ENCODE measurements around the gene CD36.

- TF ChIP-seq, protein P1, sequence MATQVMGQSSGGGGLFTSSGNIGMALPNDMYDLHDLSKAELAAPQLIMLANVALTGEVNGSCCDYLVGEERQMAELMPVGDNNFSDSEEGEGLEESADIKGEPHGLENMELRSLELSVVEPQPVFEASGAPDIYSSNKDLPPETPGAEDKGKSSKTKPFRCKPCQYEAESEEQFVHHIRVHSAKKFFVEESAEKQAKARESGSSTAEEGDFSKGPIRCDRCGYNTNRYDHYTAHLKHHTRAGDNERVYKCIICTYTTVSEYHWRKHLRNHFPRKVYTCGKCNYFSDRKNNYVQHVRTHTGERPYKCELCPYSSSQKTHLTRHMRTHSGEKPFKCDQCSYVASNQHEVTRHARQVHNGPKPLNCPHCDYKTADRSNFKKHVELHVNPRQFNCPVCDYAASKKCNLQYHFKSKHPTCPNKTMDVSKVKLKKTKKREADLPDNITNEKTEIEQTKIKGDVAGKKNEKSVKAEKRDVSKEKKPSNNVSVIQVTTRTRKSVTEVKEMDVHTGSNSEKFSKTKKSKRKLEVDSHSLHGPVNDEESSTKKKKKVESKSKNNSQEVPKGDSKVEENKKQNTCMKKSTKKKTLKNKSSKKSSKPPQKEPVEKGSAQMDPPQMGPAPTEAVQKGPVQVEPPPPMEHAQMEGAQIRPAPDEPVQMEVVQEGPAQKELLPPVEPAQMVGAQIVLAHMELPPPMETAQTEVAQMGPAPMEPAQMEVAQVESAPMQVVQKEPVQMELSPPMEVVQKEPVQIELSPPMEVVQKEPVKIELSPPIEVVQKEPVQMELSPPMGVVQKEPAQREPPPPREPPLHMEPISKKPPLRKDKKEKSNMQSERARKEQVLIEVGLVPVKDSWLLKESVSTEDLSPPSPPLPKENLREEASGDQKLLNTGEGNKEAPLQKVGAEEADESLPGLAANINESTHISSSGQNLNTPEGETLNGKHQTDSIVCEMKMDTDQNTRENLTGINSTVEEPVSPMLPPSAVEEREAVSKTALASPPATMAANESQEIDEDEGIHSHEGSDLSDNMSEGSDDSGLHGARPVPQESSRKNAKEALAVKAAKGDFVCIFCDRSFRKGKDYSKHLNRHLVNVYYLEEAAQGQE (tag by site-specific recombination; IDR thresholded peaks at IDR 0.05) = no peak
- no peak for TF ChIP-seq ZNF184 (tag by site-specific recombination; IDR thresholded peaks at IDR 0.05)
- no peak for TF ChIP-seq ZFP3 (tag by site-specific recombination; IDR thresholded peaks at IDR 0.05; ENCODE audit: low read depth)
- TF ChIP-seq, protein P2, sequence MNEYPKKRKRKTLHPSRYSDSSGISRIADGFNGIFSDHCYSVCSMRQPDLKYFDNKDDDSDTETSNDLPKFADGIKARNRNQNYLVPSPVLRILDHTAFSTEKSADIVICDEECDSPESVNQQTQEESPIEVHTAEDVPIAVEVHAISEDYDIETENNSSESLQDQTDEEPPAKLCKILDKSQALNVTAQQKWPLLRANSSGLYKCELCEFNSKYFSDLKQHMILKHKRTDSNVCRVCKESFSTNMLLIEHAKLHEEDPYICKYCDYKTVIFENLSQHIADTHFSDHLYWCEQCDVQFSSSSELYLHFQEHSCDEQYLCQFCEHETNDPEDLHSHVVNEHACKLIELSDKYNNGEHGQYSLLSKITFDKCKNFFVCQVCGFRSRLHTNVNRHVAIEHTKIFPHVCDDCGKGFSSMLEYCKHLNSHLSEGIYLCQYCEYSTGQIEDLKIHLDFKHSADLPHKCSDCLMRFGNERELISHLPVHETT (tag by site-specific recombination; IDR thresholded peaks at IDR 0.05) = no peak
- no peak for TF ChIP-seq CTCF (tag by site-specific recombination; IDR thresholded peaks at IDR 0.05)
- TF ChIP-seq ATF2 (tag by site-specific recombination; IDR thresholded peaks at IDR 0.05; ENCODE audit: low read depth) = no peak
- TF ChIP-seq ZNF473 (tag by site-specific recombination; IDR thresholded peaks at IDR 0.05) = no peak
- TF ChIP-seq ZNF146 (tag by site-specific recombination; IDR thresholded peaks at IDR 0.05) = no peak
- no peak for TF ChIP-seq ZNF530 (tag by site-specific recombination; IDR thresholded peaks at IDR 0.05; ENCODE audit: low read depth)
These were observed 34.5 kb upstream of the CD36 start for GRCh38 chr7:80603940-80604339.
